Measurements from ENCODE around the gene DPF3.

DNA sequence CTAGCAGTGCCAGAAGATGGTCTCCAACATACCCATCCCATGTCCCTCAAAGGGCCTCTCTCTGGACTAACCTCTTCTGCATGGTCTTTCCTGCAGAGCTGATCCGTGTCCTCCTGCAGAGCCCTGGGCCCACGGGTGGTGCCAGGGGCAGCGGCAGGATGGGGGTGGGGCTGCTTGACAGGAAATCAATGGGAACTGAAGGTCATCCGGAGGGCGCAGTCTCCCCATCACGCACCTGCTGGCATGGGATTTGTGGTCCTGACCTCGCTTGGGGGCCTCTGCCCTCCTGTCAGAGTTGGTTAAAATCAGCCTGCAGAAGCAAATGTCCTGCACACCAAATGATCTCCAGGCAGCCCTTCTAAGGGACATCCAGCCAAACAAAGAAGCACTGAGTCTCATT is 110.2 kb downstream of the DPF3 start:
- TF ChIP-seq GATA2 (IDR thresholded peaks at IDR 0.05; ENCODE audit: low read depth, low read length) (no peak), GATA3 (IDR thresholded peaks at IDR 0.05; ENCODE audit: low read depth, low read length) (no peak)
